HG03354 (cell line): ENCODE results near the gene SERINC2.
"Not testable (repeated sequence)": the region's sequence is repeated elsewhere in the genome, so short reads cannot be mapped to it uniquely, and the experiment has no call there.

Experiments used
- ATAC-seq: cut with Tn5 transposase; IDR thresholded peaks from one replicate; pipeline ENCODE4 v1.9.1; 2021; ENCODE audit warnings: mild to moderate bottlenecking; ENCODE audit not compliant: unreplicated experiment, poor library complexity, severe bottlenecking

The SERINC2 gene

GRCh38 chr1:31382379-31382989 is 30.5 kb upstream of the SERINC2 start:
- no peak for ATAC-seq

GRCh38 chr1:31383967-31384366 is 29.0 kb upstream of the SERINC2 start:
- ATAC-seq = no peak

DNA sequence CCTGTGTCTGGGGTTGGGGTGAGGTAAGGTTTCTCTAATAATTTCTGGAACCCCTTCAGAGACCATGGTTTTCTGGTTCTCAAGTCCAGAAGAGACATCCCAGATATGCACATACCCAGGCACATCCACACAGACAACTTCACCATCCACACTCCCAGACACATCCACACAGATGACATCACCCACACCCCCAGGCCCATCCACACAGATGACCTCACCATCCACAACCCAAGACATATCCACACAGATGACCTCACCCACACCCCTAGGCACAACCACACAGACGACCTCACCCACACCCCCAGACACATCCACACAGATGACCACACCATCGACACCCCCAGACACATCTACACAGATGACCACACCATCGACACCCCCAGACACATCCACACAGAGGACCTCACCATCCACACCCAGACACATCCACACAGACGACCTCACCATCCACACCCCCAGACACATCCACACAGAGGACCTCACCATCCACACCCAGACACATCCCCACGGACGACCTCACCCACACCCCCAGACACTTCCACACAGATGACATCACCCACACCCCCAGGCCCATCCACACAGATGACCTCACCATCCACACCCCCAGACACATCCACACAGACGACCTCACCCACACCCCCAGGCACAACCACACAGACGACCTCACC is 26.3 kb upstream of the SERINC2 start:
- ATAC-seq = not testable (repeated sequence)

GRCh38 chr1:31387612-31388011 is 25.4 kb upstream of the SERINC2 start:
- no peak for ATAC-seq

- no peak for ATAC-seq
Observed at GRCh38 chr1:31389616-31390015, 23.4 kb upstream of the SERINC2 start.

DNA sequence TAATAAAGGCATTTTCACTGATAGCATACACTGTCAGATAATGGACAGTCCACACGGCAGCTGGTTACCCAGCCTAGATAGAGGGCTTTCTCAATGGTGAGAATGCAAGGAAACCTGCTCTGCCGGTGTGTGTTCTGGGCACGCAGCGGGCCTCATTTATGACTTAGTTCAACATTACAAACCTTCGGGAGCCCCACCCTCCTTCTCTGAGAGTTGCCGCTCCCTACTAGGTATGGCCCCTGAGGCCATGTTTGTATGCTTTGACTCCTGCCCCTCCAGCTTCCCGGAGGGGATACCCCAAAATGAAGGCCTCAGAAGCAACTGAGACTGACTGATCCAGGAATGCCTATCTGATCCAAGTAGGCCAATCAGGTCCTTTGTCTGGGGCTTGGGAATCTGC is 22.9 kb upstream of the SERINC2 start:
- ATAC-seq = no peak

DNA sequence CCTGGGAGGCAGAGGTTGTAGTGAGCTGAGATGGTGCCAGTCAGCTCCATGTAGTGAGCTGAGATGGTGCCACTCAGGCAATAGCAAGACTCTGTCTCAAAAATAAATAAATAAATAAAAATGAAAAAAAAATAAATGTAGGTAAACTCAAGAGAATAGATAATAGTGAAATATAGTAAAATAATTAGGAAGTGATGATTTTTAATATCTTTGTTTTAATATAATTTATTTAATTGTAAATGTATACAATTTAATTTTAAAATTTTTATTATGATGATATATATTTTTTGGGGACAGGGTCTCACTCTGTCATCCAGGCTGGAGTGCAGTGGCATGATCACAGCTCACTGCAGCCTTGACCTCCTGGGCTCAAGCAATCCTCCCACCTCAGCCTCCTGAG is 19.6 kb upstream of the SERINC2 start:
- no peak for ATAC-seq

DNA sequence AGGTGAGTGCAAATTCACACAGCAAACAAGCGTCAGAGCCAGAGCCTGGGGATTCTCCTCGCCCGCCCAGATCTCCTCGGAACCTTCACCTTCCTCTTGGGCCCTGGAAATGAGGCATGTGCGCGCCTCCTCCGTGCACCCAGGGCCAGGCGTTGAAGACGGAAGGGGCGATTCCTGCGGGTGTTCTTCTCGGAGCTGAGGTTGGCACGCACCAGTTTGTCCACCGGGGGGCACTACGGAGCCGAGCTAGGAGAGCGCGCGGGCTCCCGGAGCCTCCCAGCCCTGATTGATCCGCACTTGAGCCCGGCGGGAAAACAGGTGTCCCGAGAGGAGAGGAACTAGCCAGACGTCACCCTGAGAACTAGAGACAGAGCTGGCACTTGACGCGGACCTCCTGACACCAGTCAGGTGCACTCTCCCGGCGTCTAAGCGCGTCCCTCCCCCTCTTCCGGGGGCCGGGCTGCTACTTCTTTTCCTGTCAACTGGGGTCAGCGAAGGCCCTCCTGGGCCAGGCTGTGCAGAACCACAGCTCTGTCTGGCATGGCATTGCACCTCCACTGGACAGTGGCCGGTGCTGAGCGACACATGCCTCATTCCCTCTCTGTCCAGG is 18.3 kb upstream of the SERINC2 start:
- ATAC-seq = peak; percentile 83

DNA sequence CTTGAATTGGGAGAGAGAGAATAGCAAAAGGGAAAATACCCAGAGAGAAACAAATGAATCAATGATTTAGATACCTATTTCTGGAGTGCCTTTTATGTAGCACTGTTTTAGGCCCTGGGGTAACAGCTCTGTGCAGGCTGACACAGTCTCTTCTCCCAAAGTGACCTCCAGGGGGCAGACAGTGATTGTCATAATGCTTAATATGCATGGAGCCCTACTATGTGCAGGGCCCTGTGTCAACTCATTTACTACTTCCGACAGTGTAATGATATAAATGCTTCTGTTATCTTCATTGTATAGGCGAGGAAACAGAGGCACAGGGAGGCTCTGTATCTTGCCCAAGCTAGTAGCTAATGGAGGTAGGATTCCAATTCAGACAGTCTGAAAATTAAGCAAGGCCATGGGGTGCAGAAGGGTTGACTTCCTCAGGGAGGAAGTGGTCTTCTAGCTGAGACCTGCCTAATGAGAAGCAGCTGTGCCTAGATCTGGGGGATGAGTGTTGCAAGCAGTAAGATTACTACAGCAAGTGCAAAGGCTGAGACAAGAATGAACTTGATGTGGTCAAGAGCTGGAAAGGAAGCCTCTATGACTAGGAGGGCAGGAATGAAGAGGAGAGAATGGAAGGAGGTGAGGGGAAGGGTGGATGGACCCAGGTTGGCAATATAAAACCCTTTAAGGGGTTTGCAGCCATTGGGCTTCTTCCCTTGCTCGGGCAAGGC is 16.2 kb upstream of the SERINC2 start:
- ATAC-seq = no peak

- no peak for ATAC-seq
Observed at GRCh38 chr1:31397360-31398095, 15.5 kb upstream of the SERINC2 start.

- no peak for ATAC-seq
Observed at GRCh38 chr1:31398246-31398645, 14.8 kb upstream of the SERINC2 start.

DNA sequence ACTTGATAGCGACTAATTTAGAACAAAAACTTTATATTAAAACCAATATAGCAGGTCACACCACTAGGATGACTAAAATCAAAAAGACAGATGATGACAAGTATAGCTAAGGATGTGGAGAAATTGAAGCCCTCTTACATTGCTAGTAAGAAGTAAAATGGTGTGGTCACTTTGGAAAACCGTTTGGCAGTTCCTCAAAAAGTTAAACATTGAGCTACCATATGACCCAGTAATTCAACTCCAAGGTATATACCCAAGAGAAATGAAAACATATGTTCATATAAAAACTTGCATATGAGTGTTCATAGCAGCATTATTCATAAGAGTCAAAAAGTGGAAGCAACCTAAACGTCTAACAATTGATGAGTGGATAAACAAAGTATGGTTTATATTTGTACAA is 13.0 kb upstream of the SERINC2 start:
- ATAC-seq = no peak

GRCh38 chr1:31400393-31400792 is 12.6 kb upstream of the SERINC2 start:
- no peak for ATAC-seq

DNA sequence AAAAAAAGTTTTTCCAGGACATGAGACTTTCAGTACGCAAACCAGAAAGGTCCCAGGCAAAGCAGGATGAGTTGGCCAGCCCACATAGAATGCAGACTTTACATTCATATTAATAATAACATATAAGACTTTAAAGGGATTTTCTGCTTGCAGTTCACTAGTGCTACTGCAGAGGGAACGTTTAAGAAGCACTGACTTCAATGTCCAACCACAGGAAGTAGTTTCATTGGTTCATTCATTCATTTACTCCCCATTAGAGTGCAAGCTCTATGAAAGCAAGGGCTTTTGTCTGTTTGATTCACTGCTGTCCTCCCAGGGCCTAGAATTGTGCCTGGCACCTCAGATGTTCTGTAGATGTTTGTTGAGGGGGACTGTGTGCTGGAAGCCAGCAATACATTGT is 11.8 kb upstream of the SERINC2 start:
- no peak for ATAC-seq

DNA sequence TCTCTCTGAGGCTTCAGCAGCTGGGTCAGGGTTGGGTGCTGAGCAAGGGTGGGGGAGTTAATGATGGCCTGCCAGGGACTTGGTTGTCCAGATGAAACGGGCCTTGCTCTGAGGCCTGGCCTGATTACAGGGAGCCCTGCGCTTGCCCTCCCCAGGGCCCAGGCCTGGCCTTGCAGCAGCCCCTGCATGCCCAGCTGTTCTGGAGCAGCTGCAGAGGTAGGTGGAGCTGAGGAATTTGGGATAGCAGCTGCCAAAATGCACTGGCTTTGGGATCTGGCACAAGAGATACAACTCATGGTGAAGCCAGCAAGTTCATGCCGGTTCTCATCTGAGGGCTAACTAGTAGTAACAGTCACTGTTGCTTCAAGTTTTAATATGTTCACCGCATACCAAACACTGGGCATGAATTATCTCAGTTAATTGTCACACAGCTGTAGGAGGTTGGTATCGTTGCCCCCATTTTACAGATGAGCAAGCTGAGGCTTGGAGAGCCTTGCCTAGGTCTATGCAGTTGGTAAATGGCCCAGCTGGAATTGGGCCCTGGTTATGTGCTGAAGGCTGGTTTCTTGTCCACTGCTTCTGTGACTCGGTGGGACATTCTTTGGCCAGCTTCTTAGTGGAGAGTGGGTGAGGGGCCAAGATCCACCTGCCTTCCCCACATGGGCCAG is 7.3 kb upstream of the SERINC2 start:
- ATAC-seq = no peak

DNA sequence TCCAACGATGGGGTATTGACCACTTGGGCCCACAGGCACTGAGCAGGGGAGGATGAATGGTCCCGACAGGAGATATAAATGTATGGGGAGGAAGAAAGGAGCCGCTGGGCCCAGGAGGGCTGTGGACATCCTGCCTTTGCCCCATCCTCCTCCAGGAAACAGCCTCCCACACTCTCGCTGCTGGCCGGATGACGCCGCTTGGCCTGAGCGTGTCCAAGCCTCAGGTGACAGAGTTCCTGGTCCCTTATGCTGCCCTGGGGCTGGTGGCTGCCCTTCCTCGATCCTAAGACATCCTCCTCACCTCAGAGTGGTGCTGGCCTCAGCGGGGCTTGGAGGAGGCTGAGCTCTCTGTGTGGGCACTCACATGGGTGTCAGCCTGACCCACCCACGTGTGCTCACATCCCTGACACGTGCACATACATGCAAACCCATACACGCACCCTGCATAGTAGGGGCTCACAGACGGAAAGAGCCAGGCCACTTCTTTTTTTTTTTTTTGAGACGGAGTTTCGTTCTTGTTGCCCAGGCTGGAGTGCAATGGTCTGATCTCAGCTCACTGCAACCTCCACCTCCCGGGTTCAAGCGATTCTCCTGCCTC is 5.9 kb upstream of the SERINC2 start:
- no peak for ATAC-seq

DNA sequence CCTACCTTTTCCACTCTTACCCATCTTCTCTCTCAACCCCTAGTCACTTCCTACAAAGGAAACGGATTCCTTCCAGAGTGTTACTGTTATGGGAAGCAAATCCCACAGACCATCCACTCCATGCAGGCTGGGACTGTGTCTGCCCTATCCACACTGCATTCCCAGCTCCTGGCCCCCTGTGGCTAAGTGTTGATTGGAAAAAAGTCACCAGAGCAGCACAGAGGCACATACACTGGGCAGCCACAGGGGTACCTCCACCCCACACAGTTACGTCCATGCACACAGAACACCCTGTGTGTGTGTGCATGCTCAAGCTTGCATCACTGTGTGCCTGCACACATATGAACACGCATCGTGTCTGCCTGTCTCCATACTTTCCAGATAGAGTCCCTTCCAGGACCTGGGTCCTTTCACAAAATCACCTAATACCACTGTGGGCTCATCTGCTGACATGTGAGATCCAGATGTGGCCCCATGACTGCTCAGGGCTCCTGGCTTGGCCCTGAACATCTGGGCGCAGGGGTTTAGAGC is 4.2 kb upstream of the SERINC2 start:
- ATAC-seq = no peak

- no peak for ATAC-seq
Observed at GRCh38 chr1:31409946-31410858, 2.8 kb upstream of the SERINC2 start.
